NCI-H2107 (cell line): ENCODE results near the gene SPSB4.

ENCODE experiments used
- DNase-seq: peaks from one replicate; lab custom pipeline; 2025; lab: John Stamatoyannopoulos, UW

Gene SPSB4

DNA sequence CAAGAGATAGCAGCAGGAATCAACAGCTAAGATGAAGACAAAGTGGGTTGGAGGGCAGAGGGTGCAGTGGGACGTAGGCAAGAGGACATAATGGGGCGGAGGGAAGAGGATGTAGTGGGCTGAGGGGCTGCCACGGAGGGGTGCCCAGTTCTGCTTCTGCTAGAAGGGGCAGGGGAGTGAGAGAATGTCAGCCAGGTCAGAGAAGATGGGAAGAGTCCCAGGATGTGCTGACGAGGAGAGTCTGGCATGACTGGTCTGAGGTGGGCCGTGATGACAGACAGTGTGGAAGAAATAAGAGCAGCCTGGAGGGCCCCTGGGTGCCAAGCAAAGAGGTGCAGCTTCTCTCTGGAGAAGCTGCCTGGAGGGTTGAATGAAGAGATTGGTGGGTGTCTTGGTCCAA, 4.0 kb downstream of the SPSB4 start:
- DNase-seq = no peak

DNA sequence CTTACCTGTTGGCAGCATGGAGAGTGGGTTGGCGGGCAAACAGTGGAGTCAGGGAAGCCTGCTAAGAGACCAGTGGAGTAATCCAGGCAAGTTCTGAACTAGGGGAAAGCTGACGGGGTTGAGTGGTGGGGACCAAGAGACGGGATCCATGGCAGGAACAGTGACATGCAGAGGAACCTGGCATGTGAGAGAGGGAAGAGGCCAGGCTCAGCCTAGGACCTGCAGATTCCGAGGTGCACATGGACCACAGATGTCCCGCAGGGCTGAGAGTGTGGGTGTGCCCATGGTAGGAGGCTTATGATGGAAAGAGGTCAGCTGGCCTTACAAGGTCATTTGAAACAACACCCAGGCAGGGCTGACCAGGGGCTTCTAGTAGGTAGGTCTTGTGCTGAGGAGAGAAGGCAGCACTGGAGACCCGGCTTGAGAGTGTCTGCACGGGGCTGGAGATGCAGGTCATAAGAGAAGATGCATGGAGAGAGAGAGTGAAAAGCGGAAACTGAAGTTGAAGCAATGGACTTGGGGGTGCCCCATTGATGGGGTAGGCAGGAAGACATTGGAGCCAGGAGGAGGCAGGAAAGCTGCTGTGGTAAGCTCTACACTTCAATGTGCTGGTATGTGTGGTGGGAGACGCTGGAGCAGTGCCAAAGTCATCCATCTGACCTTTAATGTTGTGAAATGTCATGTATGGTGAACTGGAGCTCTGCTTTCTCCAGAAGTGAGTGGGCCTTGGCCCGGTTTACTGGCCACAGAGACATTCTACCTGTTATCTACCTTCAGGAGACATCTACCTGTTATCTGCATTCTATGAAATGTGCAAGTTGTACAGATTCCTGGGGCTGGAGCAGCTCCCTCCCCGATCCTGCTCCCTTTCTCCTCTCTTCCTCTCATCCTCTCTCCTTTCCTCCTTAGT, 4.6 kb downstream of the SPSB4 start:
- no peak for DNase-seq

- no peak for DNase-seq
These were observed 5.6 kb downstream of the SPSB4 start for GRCh38 chr3:141056751-141057171.

- no peak for DNase-seq
These were observed 6.3 kb downstream of the SPSB4 start for GRCh38 chr3:141057436-141057835.

DNA sequence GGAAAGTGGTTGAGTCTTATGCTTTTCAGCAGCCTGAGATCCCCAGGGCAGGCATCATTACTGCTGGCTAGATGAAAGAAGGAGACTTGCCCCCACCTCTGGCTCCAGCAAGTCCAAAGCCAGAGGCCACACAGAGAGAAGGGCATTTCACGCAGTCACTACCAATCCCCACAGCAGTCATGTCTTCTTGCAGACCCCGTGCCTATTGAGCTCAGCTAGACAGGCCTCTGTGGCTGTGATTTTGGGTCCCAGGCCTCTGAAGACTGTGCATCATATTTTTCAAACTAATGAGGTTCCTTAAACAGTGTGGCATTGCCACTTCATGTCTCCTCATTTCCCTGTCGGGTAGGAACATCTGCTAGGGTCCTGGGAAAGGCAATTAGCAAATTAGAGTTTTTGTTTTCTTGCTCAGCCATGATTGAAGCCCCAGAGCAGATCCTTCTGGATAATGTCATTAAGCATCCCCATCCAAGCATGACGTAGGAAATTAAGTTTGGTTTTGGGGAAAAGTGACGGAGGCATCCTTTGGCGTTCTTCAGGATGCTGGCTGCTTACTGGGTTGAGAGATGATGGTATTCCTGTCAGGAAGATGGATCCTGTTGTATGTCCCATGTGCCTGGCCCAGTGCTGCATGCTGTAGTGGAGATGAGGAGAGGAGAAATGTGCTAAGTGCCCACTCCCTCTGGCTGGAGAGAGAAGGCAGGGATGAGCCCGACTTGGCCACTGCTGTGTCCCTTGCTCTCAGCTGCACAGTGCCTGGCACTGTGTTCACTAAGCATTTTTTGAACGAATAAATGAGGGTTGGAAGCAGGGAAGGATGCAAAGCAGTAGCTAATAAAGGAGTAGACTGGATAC, 7.0 kb downstream of the SPSB4 start:
- no peak for DNase-seq

DNA sequence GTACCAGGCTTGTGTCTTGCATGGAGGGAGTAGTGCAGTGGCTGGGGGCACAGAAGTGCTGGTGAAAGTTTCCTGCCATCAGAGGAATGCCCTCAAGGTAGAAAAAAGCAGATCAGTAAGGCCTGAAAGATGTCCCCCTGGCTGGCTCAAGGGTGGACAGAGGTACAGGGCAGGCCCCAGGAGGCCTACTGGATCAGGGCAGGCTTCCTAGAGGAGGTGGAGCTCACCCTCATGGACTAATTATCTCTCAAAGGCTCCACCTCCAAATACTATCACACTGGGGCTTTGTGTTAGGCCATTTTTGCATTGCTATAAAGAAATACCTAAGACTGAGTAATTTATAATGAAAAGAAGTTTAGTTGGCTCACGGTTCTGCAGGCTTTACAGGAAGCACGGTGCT, 7.8 kb downstream of the SPSB4 start:
- no peak for DNase-seq

DNA sequence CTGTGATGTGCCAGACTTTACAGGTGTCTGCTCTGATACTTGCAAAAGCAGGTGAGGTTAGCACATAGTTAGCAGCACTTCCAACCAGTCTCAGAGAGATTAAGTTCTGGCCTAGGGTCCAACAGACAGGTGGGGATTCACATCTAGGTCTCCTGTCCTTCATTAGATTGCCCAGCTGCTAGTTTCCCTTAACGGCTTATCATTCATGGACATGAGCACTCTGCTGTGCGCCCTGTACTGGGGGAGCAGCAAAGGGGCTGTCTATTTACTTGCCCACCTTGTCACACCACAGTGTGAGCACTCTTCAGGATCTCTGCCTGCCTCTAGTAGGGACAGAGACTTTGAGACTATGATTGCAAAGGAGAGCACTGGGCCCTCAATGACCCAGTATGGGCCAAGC, 8.7 kb downstream of the SPSB4 start:
- DNase-seq = no peak

GRCh38 chr3:141060327-141060726, 9.2 kb downstream of the SPSB4 start:
- no peak for DNase-seq

DNA sequence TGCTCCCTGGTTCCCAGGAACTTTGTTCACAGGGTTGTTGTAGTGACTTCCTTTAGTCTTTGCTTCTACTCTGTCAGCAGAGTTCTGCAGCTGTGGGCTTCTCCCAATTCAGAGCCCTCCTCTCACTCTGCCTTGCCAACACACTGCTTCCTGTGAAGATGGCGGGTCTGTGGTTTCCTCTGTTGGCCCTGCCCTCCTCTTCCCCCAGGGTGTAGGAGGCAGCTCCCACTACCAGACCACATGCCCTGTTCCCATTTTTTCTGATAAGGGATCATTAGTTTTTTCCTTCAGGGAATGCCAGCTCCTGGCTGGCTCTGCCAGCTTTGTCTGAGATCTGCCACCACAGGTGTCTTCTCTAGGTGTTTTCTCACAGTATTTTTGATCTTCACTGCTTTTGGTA, 12.7 kb downstream of the SPSB4 start:
- no peak for DNase-seq

- no peak for DNase-seq
These were observed 13.2 kb downstream of the SPSB4 start for GRCh38 chr3:141064255-141064926.

DNA sequence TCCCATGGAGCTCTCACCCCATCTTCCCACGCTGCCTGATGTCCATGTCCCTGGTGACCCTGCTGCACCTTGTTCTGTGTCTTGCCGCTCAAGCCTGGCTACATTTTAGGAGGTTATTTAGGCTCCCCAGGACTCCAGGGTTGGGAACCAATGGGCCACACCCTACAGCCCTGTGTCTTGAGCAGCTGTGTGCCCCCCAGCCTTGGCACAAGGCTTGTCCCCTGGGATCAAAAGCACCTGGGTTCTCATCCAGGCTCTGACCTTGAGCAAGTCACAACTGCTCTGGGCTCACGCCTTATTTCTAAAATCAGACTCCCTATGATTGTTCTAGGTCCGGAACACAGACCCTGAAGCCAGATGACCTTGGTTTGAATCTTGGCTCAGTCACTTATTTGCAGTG, 14.1 kb downstream of the SPSB4 start:
- DNase-seq = no peak

DNA sequence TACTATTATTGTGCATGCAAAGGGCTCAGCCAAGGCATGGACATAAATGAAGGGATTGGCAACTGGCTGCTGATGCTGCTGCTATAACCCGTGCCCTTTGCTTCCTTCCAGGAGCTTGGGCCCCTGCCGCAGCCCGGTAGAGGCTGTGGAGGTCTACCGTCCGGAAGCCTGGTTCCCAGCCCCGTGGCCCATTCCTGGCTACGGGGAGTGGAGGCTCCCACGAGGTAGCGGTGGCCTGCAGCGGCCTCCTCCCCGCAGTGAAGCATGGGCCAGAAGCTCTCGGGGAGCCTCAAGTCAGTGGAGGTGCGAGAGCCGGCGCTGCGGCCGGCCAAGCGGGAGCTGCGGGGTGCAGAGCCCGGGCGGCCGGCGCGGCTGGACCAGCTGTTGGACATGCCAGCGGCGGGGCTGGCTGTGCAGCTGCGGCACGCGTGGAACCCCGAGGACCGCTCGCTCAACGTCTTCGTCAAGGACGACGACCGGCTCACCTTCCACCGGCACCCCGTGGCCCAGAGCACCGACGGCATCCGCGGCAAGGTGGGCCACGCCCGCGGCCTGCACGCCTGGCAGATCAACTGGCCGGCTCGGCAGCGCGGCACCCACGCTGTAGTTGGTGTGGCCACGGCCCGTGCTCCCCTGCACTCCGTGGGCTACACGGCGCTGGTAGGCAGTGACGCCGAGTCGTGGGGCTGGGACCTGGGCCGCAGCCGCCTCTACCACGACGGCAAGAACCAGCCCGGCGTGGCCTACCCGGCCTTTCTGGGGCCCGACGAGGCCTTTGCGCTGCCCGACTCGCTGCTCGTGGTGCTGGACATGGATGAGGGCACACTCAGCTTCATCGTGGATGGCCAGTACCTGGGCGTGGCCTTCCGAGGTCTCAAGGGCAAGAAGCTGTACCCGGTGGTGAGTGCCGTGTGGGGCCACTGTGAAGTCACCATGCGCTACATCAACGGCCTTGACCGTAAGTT, 15.0 kb downstream of the SPSB4 start:
- no peak for DNase-seq

- no peak for DNase-seq
These were observed 16.2 kb downstream of the SPSB4 start for GRCh38 chr3:141067206-141067974.

DNA sequence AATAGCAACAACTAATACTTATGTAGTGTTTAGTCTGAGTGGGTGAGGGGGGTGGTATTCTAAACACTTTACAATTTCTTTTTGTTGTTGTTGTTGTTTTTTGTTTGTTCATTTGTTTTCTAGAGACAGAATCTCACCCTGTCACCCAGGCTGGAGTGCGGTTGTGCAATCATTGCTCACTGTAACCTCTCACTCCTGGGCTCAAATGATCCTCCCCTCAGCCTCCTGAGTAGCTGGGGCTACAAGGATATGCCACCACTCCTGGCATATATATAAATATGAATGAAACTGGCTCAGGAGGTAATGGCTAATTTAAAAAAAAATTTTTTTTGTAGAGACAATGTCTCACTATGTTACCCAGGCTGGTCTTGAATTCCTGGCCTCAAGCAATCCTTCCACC, 19.1 kb downstream of the SPSB4 start:
- no peak for DNase-seq

GRCh38 chr3:141070727-141071357, 19.7 kb downstream of the SPSB4 start:
- DNase-seq = no peak

GRCh38 chr3:141071681-141072260, 20.6 kb downstream of the SPSB4 start:
- DNase-seq = no peak

DNA sequence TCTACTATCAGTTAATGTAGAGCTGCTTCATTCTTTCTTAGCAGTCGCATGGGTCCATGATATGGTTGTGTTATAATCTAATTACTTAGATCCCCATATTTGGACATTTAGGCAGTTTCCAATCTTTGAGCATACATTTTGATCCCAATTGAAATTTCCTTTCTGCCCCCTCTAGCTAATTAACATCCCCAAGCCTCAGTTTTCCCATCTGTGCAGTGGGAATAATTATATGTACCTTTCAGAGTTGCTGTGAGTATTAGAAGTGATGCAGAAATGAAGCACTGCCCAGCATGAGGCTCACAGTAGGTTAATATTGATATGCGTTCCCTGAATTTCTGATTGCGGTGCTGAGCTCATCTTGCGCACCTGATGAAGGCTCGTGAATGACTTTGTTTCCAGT, 21.8 kb downstream of the SPSB4 start:
- DNase-seq = no peak

DNA sequence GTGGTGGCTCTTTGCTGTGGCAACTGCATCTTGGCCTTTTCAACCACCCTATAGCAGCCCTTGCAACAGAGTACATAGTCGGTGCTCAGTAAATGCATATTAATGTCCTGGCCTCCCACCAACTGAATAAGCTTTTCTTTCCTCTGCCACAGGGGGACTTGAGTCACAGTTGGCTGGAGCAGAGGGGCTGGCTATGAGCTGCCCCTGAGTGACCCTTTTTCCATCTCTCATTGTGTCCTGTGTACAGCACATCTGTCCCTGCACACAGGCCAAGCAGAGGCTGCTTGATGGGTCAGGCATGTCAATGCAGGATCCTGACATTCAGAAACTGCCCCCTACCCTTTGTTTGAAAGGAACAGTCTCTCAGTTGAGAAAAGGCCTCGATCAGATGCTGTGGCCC, 22.4 kb downstream of the SPSB4 start:
- DNase-seq = no peak

DNA sequence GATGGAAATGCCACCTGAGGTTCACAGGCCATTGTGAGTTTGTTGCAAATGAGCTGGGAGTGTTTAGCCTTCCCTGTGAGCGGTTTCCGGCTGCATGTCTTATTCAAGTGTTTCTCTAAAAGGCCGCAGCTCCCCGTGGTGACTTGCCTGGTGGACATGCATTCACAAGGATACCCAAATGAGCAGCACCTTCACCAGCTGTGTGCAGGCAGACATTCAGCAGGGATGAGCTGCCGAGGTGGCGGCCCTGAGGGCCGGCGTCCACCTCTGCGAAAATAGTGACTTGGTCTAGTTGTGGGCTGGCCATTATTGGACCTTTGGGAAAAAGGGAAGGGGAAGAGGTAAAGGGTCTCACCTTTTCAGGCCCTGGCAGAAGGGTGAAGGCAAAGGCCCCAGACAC, 23.4 kb downstream of the SPSB4 start:
- DNase-seq = no peak
